Bone marrow (tissue), 2 donors: ENCODE measurements around the gene GPR173.

Experiments
- DNase-seq, 2 donors: peaks; one replicate each; lab custom pipeline; 2025; lab: John Stamatoyannopoulos, UW

GPR173 gene, protein sequence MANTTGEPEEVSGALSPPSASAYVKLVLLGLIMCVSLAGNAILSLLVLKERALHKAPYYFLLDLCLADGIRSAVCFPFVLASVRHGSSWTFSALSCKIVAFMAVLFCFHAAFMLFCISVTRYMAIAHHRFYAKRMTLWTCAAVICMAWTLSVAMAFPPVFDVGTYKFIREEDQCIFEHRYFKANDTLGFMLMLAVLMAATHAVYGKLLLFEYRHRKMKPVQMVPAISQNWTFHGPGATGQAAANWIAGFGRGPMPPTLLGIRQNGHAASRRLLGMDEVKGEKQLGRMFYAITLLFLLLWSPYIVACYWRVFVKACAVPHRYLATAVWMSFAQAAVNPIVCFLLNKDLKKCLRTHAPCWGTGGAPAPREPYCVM

DNA sequence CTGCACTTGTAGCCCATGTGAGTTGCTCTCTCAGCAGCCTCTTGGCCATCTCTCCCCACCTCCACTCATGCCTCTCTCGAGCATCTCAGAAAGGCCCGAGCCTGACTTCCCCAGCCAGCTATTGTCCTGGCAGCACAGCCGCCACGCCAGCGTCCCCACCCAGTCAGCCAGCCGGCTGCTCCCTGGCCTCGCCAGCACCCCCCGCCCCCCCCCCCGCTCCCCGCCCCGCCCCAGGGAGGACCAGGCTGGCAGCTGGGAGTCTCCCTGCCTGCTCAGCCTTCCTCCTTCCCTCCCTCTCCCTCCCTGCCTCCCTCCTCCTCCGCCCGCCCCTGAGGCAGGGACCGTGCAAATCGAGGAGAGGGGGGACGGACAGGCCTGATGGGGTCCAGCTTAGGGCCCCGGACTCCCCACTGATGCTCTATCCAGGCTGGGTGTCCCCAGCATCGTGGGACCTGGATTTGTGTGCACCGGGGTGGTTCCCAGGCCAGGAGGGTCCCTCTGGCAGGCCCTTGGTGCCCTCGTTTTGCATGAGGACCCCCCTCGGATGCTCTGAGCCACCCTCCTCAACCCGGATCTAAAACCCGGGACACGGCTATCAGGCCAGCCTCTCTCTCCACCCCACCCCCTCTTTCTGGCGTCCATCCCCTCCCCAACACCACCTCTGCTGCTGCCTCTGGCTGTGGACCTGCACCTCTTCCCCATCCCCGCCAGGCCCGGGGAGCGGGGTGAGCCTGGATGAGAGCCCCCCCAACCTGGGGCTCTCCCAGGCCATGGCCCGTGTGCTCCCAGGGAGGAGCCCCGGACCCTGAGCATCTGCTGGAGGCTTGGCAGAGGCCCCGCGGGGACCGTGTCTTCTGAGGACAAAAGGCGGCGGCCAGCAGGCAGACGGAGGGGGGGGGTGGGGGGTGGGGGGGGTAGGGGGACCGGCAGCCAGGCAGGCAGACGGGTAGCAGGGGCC lies at the start of gene GPR173:
Gene GPR173 (plus strand): TSS at position 621 of the 958 bp plus-strand sequence. CDS start 27,833 bp downstream, outside the sequence.
- no peak for DNase-seq

GRCh38 chrX:53000447-53001135 lies 48.0 kb upstream of the GPR173 start:
- DNase-seq, result peak in 1 of 2 donors; percentile 0

GRCh38 chrX:53001958-53002357 lies 46.6 kb upstream of the GPR173 start:
- DNase-seq, result no peak

GRCh38 chrX:53003111-53003510 lies 45.5 kb upstream of the GPR173 start:
- DNase-seq, result no peak

DNA sequence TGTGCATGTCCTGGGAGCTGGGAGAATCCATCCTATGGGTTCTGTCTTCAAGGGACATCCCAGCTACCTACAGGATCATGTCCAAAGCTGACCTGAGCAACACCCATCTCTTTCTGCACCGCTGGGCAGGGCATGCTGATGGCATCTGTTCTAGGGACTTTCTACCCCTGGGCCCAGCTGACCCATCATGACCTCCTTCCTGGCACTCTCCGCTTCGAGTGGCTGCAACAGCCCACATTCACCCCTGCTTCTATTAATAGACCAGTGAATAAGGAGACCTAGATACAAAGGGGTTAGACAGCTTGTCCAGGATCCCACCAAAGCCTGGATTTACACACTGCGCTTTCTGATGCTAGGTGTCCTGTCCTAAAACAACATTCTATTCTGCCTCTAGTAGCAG lies 44.6 kb upstream of the GPR173 start:
- no peak for DNase-seq

DNA sequence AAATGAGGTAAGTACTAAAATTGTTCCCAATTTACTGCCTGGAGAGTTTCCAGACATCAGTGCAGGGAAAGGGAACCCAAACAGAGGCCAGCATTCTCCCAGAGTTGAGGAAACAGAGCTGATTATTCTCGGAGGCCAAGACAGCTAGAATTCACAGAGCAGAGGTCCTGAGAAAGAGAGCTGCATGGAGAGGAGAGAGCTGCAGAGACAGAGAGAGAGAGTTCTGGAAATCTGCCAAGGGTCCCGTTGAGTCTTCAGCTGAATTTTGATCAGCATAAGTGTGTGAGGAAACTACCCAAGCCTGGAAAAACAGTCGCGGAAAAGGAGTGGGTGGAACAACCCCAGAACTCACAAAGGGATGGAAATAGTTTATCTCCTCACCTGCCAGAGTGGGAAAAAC lies 43.8 kb upstream of the GPR173 start:
- no peak for DNase-seq

- DNase-seq, result no peak
These were observed 43.3 kb upstream of the GPR173 start for GRCh38 chrX:53005327-53005726.

- no peak for DNase-seq
These were observed 39.6 kb upstream of the GPR173 start for GRCh38 chrX:53009032-53009431.

- DNase-seq, result no peak
These were observed 35.3 kb upstream of the GPR173 start for GRCh38 chrX:53013291-53013690.

DNA sequence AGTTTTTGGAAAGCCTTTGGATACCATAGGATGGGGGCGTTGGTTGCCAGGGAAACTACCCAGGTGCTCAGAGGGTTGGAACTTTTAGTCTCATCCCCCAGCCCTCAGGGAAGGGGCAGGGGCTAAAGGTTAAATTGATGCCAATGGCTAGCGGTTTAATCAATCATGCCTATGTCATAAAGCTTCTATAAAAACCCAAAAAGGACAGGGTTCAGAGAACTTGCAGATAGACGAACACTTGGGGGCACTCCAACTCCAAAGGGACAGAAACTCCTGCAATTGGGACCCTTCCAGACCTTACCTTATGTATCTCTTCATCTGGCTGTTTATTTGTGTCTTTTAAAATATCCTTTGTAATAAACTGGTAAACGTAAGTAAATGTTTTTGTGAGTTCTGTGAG lies 30.0 kb upstream of the GPR173 start:
- no peak for DNase-seq

DNA sequence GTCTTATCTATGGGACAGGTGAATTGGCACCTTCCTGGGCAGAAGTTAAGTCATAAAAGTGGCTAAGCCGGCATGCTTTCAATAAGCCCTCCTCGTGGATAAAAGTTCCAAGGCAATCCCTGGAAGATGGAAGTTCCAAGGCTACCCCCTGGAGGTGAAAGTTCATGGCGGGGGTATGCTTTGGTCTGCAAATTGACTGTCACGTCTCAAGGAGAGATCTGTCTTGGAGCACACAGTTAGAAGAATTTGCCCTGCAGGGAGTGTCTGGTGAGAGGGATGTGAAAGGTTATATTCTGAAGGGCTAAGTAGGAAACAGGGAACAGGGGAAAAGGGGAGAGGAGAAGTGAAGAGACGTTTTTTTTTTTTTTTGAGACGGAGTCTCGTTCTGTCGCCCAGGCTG lies 26.2 kb upstream of the GPR173 start:
- no peak for DNase-seq

- DNase-seq, result no peak
These were observed 19.9 kb upstream of the GPR173 start for GRCh38 chrX:53028678-53029077.

DNA sequence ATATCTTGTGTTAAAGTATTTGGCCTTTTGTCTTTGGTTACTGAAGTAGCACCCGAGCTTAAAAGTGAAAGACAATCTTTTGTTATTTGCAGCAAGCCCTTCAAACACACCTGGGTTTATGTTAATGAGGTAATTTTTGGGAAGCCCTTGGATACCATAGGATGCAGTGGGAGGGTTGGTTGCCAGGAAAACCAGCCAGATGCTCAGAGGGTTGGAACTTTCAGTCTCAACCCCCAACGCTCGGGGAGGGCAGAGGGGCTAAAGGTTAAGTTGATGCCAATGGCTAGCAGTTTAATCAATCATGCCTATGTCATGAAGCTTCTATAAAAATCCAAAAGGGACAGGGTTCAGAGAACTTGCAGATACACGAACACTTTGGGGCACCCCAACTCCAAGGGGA lies 17.2 kb upstream of the GPR173 start:
- DNase-seq, result no peak

DNA sequence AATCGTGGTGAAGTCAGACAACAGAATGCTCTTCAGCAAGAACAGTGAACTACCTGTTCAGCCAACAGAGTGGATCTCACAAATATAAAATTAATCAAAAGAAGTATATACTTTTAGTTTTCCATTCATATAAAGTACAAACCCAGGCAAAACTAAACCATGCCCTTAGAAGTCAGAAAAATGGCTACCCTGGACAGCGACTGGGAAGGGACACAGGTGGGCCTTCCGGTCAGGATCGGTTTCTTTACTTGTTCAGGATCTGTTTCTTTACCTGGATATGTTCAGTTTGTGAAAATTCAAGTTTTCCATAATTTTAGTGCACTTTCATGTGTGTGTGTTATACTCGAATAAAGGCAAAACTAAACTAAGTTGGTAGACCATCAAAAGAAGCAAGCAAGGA lies 12.4 kb upstream of the GPR173 start:
- no peak for DNase-seq

- DNase-seq, result no peak
These were observed 9.4 kb upstream of the GPR173 start for GRCh38 chrX:53039236-53039635.

DNA sequence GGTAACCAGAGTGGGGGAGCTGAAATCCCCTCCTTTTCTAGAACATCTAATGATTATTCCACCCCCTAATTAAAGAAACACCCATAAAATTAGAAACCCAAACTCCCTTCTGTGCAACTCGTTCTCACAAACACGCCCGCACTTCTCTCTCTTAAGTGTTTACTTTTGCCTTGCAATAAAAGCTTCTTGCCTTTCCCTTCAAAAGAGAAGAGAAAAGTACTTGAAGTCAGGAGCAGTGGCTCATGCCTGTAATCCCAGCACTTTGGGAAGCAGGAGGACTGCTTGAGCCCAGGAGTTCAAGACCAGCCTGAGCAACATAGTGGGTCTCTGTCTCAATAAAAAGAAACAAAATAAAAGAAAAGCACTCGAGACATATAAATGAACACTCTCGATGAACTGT lies 3.6 kb upstream of the GPR173 start:
- DNase-seq, result no peak

DNA sequence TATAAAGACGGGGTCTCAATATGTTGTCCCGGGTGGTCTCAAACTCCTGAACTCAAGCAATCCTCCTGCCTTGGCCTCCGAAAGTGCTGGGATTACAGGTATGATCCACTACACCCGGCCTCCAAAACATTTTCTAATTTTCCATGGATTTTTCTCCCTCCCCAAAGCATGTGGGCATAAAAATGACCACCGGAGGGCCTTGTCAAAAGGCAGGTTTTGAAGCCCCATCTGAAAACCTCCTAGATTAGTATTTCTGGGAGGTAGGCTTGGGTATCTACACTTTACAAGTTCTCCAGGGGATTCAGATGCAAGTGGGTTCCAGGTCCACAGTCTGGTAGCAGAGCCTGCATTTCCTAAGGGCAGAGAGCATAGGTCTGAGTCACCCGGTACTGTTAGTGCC lies 1.4 kb upstream of the GPR173 start:
- no peak for DNase-seq

- no peak for DNase-seq
These were observed 533 bp downstream of the GPR173 start for GRCh38 chrX:53049127-53049517.

DNA sequence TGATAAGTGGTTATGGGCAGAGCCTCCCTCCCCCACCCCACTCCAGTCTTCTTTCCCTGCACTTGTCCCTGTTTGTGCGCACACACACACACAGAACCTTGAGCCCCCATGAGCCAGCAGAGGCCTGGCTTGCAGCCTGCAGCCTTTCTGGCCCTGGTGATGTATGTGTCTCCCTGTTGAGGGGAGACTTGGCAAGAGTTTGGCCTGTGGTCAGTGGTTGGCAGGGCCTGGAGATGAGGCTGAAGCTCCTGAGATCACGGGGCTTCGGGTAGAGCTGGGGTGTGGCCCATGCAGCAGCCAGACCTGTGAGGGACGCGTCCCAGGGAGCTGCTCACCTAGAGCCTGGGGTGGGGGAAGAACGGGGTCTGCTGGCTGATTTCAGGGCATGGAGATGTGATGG lies 2.3 kb downstream of the GPR173 start:
- DNase-seq, result no peak

- DNase-seq, result no peak
These were observed 6.8 kb downstream of the GPR173 start for GRCh38 chrX:53055244-53055849.

DNA sequence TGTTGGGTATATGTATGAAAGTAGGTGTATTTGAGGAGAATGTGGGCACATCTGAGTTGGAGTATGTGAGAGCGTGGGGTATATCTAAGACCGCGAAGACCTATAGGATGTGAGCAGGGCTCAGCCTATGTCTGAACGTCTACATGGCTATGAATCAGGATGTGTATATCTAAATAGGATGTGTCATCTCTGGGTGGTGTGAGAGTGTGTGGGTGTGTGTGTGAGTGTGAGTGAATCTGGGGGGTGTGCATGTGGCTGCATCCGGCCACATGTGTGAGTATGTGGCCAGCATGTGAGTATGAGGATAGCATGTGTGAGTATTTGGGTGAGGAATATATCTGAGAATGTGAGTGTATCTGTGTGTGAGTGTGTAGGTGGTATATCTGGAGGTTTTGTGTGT lies 7.7 kb downstream of the GPR173 start:
- DNase-seq, result no peak

DNA sequence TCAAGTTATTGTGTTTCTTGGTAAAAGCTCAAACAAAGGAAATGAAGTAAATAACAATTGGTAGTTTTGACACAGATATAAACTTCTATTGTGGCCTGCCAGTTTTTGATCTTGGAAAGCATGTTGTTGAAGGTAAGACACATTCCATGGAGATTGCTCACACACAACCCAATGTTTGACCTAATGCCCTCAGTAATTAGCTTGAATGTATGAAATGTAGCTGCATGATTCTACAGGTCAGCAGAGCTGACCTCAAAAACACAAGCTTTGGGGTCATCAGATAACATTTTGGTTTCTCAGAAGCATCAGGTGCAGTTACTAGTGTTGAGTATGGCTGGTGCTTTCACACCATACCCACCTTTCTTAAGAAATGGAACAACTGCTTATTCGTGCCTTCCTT lies 16.5 kb downstream of the GPR173 start:
- DNase-seq, result no peak
